ENCODE results near the gene ATP23. TPM values are rescaled to one million over a fixed set of nuclear protein-coding genes. Genes with fewer than 3 reads are reported as not detected.
A peak's percentile ranks its signal among the peaks of the same experiment; 100 is the strongest.

Gene ATP23, protein sequence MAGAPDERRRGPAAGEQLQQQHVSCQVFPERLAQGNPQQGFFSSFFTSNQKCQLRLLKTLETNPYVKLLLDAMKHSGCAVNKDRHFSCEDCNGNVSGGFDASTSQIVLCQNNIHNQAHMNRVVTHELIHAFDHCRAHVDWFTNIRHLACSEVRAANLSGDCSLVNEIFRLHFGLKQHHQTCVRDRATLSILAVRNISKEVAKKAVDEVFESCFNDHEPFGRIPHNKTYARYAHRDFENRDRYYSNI
- 10 to 100 TPM; 13.7 to 19.0 (median 15.3) TPM for total RNA-seq
- long read RNA-seq, donor 1, transcript ATP23-201 (6 exons, 1,245 nt): major isoform, 10 of 12 reads
- long read RNA-seq, donor 1, partial matches to known transcripts: 1 of 12 reads
- long read RNA-seq, donor 1, other reads (novel, unspliced or antisense): 1 of 12 reads
- long read RNA-seq, donor 2, transcript ATP23-201 (6 exons, 1,245 nt): major isoform, 14 of 14 reads
- long read RNA-seq, donor 2, partial matches to known transcripts: 0 of 14 reads
- long read RNA-seq, donor 2, other reads (novel, unspliced or antisense): 0 of 14 reads

DNA sequence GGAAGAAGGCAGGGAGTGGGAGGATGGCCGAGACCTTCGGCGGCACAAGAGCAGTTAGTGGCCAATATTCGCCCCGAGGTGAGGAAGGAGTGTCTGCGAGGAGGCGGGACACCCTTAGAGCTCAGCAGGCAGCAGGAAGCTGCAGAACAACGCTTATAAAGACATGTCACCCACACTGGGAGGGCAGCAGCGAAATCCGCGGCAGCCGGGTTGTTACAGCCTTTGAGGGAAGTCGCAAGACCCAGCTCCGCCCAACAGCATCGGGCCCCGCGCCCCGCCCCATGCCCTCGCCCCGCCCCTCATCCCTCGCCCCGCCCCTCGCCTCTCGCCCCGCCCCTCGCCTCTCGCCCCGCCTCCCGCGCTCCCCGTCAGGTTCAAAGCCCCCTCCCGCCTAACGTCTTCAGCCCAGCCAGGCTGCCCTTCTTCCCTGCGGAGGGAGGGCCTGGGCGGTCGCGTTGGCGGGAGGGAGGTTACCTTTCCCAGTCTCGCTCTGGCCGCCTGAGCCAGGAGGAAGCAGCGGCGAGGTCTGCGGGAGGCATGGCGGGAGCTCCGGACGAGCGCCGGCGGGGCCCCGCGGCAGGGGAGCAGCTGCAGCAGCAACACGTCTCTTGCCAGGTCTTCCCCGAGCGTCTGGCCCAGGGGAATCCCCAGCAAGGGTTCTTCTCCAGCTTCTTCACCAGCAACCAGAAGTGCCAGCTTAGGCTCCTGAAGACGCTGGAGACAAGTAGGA, at the start of gene ATP23:
TSS of gene ATP23 (plus strand) at position 403 of the 730 bp plus-strand sequence. CDS start at position 538, 135 bp downstream.
- Histone ChIP-seq H3K9me3 (no peaks in the 10 kb centered on the region), H3K4me3 (peak within 1 kb of the TSS; percentile 36), H3K36me3 (ENCODE audit: low read depth) (no peaks in the 10 kb centered on the region), H3K4me1 (ENCODE audit: low read depth) (peaks cover 17% of the 10 kb centered on the region)
- peak; percentile 94 for ATAC-seq
- peak; percentile 95 to 96 (median 95) for DNase-seq
- intact Hi-C loops (cut with DNase I, micrococcal nuclease): no loop called here
- TF ChIP-seq, protein P1, sequence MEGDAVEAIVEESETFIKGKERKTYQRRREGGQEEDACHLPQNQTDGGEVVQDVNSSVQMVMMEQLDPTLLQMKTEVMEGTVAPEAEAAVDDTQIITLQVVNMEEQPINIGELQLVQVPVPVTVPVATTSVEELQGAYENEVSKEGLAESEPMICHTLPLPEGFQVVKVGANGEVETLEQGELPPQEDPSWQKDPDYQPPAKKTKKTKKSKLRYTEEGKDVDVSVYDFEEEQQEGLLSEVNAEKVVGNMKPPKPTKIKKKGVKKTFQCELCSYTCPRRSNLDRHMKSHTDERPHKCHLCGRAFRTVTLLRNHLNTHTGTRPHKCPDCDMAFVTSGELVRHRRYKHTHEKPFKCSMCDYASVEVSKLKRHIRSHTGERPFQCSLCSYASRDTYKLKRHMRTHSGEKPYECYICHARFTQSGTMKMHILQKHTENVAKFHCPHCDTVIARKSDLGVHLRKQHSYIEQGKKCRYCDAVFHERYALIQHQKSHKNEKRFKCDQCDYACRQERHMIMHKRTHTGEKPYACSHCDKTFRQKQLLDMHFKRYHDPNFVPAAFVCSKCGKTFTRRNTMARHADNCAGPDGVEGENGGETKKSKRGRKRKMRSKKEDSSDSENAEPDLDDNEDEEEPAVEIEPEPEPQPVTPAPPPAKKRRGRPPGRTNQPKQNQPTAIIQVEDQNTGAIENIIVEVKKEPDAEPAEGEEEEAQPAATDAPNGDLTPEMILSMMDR (IDR thresholded peaks at IDR 0.05): no peak

DNA sequence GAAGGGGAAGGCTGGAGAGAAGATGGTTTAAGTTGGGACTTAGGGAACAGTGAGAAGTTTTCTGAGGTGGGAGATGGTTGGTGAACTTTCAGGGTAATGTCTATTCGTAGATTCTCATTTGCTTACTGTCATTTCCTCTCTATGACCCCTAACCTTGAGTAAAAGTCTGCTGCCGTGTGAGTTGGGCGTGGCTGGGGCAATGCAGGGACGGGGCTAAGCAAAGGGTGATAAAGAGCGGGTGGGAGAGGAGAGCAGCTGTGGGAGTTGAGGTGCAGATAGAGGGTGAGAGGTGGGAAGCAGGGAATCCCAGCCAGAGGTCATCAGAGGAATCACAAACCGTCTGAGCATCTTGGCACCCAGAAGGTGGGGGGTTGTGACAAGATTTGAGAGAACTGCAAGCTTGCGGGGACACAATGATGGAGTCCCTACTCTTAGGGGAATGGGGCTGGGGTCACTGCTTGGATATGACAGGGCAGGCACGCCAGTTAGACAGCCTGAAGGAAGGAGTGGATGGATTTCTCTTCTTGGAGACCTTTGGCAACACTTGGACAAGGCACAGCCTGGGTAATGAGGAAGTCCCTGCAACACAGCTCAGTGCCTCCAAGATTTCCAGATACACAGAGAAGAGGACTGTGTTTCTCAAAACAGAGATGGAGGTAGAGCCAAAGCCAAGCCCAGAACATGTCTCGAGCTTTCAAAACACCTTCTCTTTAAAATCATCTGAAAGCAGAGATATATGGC, 49.0 kb upstream of the ATP23 start:
- TF ChIP-seq, protein P1 (IDR thresholded peaks at IDR 0.05): no peak
- DNase-seq: peak in 2 of 3 donors; percentile 54 to 59
- intact Hi-C loops (cut with DNase I, micrococcal nuclease): no loop called here
- peak; percentile 37 for ATAC-seq
- Histone ChIP-seq H3K36me3 (ENCODE audit: low read depth) (no peaks in the 10 kb centered on the region), H3K9me3 (no peaks in the 10 kb centered on the region), H3K4me3 (no peak overlapping the region), H3K4me1 (ENCODE audit: low read depth) (peaks cover 89% of the 10 kb centered on the region)

DNA sequence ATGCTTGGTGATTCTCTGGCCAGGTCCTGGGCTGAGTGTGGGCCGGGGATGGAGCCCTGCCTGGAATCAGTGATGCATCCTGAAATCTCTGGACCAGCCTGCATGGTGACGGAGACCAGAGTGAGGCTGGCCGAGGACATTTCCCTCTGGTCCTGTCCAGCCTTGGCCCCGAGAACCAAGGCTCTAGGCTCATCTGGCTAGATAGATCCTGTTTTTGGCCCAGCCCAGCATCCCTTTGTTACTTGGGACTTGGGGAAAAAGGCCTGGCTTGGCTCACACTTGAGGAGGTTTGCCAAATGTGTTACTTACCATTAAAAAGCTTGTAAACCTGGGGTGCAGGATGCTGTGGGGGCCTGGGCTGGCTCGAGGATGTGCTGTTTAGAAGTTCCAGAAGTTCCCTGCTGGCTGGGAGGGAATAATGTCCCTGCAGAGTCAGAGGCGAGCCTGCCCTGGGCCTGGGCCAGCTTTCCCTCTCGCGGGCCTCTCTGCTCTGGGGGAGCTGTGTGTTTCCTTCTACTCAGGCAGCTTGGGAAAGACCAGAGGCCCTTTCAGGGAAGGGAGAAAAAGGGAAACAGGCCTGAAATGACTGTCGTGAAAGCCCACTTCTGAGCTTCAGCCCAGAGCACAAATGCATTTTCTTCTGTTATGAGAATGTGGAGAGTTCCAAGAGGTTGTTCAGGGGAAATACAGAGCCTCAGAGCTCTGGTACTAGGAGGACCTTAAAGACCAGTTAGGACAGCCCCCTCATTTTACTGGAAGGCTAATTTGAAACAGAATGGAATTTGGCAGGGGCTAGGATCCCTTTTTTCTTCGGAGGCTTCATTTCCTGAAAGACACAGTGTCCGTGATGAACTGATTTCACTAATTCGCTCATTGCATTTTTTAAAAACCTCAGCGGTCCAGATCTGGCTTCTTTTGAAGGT, 47.7 kb upstream of the ATP23 start:
- ATAC-seq (peak; percentile 61), DNase-seq (peak; percentile 84 to 90 (median 88))
- H3K36me3 ChIP-seq (ENCODE audit: low read depth): no peaks in the 10 kb centered on the region
- TF ChIP-seq, protein P1 (IDR thresholded peaks at IDR 0.05): no peak
- intact Hi-C loops (cut with DNase I, micrococcal nuclease): no loop called here
- H3K9me3 ChIP-seq: no peaks in the 10 kb centered on the region
- H3K4me1 ChIP-seq (ENCODE audit: low read depth): peaks cover 89% of the 10 kb centered on the region
- H3K4me3 ChIP-seq: no peak overlapping the region

DNA sequence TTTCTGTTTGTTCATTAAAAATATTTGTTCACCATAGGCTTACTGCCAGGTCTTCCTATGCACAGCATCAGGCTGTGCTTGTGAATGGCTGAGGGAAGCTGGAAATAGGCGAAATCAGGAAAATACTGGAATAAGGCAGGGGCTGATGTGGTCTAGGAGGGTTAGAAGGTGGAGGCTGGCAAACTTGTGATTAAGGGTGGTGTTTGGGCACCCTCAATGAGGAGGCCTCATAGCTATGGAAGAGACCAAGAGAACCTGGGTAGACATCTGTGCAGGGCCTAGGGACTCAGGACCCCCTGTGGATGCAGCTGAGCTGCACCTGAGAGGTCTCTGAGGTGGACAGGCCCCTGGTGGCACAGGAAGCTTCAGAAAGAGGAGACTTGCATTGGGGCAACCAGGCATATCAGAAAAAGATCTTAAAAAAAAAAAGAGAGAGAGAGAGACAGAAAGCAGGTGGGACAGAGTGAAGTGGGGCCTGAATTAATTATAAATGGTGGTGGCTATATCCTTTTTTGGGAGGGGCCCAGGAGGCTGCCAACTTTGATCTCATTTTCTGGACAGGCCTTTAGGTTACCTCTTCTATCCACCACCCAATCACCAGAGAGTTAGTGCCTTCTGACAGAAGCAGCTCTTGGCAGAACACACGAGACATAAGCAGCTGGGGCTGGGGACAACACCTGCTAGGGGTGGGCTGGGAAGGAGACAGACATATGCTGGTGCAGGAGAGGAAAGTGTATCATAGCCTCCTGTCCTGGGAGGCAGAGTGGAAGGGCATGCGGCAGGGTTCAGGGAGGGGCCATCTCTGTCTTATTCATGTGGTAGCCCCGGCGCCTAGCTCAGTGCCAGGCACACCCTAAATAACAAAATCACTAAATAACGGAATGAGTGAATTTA, 46.7 kb upstream of the ATP23 start:
- Histone ChIP-seq H3K9me3 (no peaks in the 10 kb centered on the region), H3K4me1 (ENCODE audit: low read depth) (peaks cover 85% of the 10 kb centered on the region), H3K36me3 (ENCODE audit: low read depth) (no peaks in the 10 kb centered on the region), H3K4me3 (no peak overlapping the region)
- TF ChIP-seq, protein P1 (IDR thresholded peaks at IDR 0.05): no peak
- intact Hi-C loops (cut with DNase I, micrococcal nuclease): loop anchor here in 1 of 2 donors (5.0 kb wide), 1 partner anchor 57 kb away; no protein-coding TSS in a partner anchor
- DNase-seq (no peak), ATAC-seq (no peak)
